Measurements from ENCODE around the gene PDZRN3.

The PDZRN3 gene

GRCh38 chr3:73622091-73622805 is 2.5 kb downstream of the PDZRN3 start:
- DNase-seq, result no peak

- no peak for DNase-seq
These were observed 3.4 kb downstream of the PDZRN3 start for GRCh38 chr3:73621388-73621787.

- DNase-seq, result no peak
These were observed 6.3 kb downstream of the PDZRN3 start for GRCh38 chr3:73618461-73618860.

- DNase-seq, result no peak
These were observed 8.7 kb downstream of the PDZRN3 start for GRCh38 chr3:73616056-73616455.

DNA sequence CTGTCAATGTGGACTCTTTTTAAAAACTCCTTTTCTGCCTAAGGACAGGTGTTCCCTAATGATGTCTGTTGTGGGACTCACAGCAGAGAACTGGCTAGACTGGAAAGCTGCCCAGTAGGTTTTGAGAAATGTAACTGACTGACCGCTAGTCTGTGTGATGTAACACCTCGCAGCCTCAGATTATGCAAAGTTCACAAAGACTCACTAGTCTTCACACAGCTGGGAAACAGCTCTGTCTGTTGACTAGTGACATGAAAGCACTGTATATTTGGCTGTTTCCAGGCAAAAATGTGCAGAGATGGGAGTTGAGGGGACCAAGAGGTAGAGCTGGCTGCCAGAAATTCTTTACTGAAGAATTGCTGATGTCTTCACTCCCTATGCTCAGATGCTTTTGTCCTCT is 10.3 kb downstream of the PDZRN3 start:
- DNase-seq, result no peak

GRCh38 chr3:73611176-73611575 is 13.6 kb downstream of the PDZRN3 start:
- DNase-seq, result no peak

GRCh38 chr3:73610493-73610892 is 14.2 kb downstream of the PDZRN3 start:
- no peak for DNase-seq

DNA sequence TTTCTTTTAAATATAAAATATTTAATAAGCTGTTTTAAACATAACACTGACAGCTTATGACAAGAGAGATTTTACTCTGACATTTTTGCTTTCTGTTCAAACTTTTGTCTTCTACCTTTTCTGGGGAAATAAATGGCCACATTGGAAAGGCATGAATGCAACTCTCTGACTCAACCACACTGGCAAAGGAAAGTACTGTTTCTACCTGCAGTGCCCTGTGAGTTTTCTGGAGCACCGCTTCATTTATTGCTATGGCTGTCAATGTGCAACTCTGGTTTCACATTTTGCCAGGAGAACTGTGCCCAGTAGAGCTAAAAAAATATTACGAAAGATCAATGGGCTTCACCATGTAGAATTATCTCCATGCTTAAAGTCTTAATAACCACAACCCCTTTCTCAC is 15.1 kb downstream of the PDZRN3 start:
- DNase-seq, result no peak

DNA sequence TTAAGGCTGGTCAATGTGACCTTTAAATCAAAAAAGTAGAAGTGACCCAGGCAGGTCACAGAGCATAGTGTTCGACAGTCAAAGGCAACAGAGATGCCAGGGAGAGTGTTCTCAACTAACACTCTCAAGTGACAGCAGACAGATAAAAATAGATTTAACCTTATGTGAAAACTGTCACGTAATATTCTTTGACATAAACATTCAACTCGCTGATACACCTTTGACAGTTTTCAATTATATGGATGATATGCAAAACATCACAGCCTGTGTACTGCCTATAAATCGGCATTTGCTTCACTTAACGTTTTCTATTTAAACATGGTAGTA is 15.5 kb downstream of the PDZRN3 start:
- DNase-seq, result no peak

- DNase-seq, result no peak
These were observed 16.1 kb downstream of the PDZRN3 start for GRCh38 chr3:73608456-73609314.

GRCh38 chr3:73605861-73606260 is 18.9 kb downstream of the PDZRN3 start:
- no peak for DNase-seq

DNA sequence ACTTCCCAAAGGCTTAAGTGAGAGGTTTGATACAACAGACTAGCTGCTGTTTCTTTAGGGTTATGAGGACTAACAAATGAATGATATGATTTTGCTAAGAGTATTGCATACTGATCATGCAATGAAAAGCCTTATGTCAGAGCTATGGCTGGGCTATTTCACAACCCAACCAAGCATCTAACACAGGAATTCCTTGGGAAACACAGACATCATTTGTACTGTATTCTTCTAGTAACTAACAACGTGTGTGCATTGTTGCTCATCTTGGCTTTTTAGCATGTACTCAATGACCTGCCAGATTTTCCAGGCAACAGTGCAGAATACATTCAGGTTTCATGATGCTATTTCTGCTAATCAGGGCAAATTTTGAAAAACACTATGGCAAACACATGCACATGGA is 19.3 kb downstream of the PDZRN3 start:
- no peak for DNase-seq

DNA sequence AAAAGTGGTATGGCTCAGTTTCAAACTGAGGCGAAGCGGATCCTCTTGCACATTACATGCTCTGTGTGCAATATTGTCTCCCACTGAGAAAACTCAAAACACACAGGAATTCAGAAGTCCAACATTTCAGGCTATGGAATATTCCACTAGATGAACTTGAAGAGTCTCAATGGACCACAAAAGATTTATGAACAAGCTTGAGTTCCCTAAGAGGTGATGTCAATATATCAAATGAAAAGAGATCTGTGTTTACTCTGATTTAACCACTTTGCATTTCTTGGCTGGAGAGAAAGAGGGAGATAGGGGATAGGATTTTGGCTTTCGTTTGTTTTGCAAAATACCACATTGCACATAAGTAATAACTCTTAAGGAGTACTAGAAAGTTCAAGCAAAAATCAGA is 20.3 kb downstream of the PDZRN3 start:
- DNase-seq, result no peak

DNA sequence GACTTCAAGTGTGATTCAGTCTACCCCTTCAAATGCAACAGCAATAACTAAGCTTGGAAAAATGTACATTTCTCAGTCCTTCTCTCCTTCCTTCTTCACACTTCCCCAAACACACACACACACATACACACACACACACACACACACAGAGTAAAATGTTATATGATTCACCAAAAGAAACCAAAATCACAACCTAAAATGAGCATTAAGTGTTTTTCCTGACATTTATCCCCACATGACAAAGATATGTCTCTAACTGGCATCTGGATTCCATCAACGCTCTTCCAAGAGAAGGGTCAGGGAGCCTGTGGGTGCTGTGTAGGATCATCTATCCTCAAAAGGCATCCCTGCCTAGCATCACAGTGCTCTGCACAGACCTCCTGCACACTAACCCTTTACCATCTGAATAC is 21.0 kb downstream of the PDZRN3 start:
- DNase-seq, result no peak

GRCh38 chr3:73602170-73602569 is 22.6 kb downstream of the PDZRN3 start:
- no peak for DNase-seq

DNA sequence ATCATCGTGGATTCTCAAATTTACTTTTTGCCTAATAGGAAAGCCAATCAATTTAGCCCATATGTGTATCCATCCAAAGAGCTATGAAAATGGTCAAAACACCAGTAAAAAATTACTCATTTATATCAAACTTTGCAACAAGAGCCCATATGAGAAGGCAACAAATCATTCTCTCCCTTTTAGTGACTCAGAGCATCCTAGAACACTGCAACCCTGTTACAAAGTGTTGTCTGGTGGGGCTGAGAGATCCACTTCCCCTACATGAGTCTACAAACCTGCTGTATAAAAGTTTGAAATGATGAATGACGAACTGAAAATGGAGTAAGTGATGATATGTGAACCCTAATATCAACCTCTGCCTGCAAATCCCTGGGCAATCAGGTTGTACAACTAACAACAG is 23.3 kb downstream of the PDZRN3 start:
- DNase-seq, result no peak

GRCh38 chr3:73601011-73601410 is 23.7 kb downstream of the PDZRN3 start:
- DNase-seq, result no peak

GRCh38 chr3:73600293-73600938 is 24.3 kb downstream of the PDZRN3 start:
- DNase-seq, result no peak

- DNase-seq, result no peak
These were observed 25.1 kb downstream of the PDZRN3 start for GRCh38 chr3:73599605-73600004.

DNA sequence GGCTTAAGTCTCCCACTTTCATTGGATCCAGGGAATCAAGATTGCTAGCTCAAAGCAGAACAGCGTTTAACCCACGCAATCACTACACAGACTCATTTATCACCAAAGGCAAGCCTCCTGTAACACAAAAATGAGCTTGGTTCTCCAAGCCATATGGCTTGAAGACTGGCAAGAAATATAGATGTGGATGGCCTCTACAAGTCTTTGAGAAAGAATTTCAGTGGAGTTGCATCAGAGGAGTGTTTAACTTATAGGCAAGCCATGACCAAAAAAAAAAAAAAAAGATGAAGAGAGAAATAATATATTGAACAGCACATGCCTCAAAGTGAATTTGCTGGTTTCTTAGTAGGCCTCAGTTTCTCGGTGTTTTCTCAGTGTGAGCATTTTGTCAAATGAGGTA is 27.3 kb downstream of the PDZRN3 start:
- DNase-seq, result no peak

DNA sequence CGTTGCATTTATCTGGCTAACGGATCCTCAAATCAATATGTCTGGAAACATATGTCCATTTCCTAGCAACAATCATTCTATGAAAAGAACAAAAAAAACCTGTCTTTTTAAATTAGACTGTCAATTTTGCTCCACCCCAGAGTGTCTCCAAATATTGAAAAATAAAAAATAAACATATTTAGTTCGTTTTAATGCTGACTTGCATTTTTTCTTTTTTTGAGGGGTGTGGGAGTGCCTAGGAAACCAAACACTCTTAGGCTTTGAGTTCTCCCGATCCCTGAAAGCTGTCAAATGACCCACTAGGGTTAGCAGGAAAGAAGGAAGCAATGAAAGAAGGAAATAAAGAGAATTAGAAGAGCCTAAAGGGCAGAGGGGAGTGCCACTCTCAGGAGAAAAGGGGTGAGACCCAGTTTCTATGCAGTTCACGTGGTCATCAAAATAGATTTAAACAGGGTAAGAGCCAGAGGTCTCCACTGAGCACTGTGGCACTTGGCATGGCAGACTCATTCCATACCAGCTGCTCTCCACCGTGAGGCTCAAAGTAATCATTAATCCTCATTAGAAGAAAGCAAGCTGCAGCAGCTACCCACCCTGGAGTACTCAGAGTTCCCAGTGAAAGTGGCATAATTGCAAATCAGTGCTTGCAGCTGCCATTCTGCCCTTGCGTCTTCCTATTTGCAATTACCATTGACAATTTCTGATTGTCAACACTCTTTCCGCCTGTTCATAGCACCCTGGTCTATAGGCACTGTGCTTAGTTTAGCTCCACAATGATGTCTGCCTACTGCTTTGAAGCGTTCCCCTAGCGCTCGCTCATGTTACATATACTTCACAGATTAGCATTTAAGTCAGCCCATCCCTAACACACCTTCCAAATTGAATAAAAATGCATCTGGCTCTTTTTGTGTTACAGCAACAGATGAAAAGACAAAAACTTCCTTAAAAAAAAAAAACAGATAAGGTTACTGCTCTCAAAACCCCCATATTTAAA is 32.3 kb downstream of the PDZRN3 start:
- no peak for DNase-seq

DNA sequence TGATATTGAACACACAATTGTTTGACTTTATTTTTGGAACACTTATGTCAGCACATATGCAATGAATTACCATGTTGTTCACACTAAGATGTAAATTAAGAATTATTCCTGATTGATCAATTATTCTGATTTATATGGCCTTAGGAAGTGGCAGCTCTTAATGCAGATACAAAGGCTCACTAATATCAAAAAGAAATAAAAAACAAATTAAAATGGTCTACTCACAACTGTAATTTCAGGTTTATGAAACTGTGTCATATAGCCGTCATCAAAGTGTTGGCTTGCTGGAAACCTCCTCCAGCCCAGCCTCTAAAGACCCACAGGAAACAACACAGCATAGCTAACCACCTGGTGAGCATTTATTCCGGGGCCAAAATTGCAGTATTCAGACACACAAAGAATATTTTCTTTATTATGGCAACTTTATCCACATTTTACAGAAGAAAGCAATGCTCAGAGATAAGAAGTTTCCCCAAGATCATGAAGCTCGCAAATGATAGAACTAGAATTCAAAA is 33.4 kb downstream of the PDZRN3 start:
- DNase-seq, result no peak

DNA sequence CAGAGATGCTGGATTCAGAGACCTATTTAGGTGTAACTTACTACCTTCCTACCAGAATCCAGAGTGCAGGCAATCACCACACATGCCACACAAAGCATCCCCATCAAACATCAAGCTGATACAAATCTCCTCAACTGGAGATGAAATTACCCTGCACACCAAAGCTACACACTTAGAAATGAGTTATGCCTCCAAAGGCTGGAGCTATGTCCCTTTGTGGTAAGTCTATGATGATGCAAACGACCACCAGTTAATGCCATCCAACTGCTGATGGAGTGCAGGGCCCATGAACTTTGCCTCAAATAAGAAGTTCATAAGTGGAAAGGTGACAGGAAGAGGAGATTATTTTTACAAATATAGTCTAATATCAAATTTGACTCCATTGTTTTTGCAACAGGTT is 38.1 kb downstream of the PDZRN3 start:
- no peak for DNase-seq
